Tibial nerve (tissue), 4 donors: ENCODE data around the gene DLX3. TPM values are rescaled to one million over a fixed set of nuclear protein-coding genes. Genes with fewer than 3 reads are reported as not detected.
A peak's percentile ranks its signal among the peaks of the same experiment; 100 is the strongest.
"Not testable (repeated sequence)": the region's sequence is repeated elsewhere in the genome, so short reads cannot be mapped to it uniquely, and the experiment has no call there.

Source experiments
- DNase-seq, 2 donors: peaks; one replicate each; pipeline ENCODE4 v3.0.0-alpha.2; 2019; ENCODE audit warnings: low spot score in 2 of 2
- H3K27ac ChIP-seq, 4 donors: fragments of 200-600 bp; sonication (generic) in 3 of 4; one replicate each; pipeline ENCODE4 v1.5.1; 2017 to 2019; ENCODE audit warnings: mild to moderate bottlenecking in 1 of 4
- H3K27me3 ChIP-seq, 2 donors: fragments of 200-600 bp; sonication (generic) in 1 of 2; one replicate each; pipeline versions ENCODE4 v1.5.1 to v1.6.0; 2017 to 2019
- H3K36me3 ChIP-seq, 3 donors: fragments of 200-600 bp; sonication (generic); one replicate each; pipeline ENCODE4 v1.5.1; 2018 to 2019
- H3K4me1 ChIP-seq, 4 donors: fragments of 200-600 bp; sonication (generic) in 3 of 4; one replicate each; pipeline ENCODE4 v1.5.1; 2017 to 2019
- H3K4me3 ChIP-seq, 4 donors: fragments of 200-600 bp; sonication (generic) in 3 of 4; one replicate each; pipeline ENCODE4 v1.5.1; 2017 to 2019; ENCODE audit warnings: mild to moderate bottlenecking in 1 of 4, moderate library complexity in 1 of 4
- H3K9me3 ChIP-seq, 4 donors: fragments of 200-600 bp; sonication (generic) in 3 of 4; one replicate each; pipeline ENCODE4 v1.5.1; 2017 to 2019
- CTCF ChIP-seq, 5 experiments: fragments of 200-600 bp in 3 of 5; fragments of 450-650 bp in 2 of 5; sonication (generic) in 3 of 5; IDR thresholded peaks; one replicate each; pipeline ENCODE4 v1.5.1; 2016 to 2019; ENCODE audit warnings: antibody characterized with exemption in 5 of 5, mild to moderate bottlenecking in 3 of 5, moderate library complexity in 2 of 5
- EP300 ChIP-seq, 2 donors: sonication (generic); formaldehyde crosslinking; IDR thresholded peaks; one replicate each; pipeline ENCODE4 v1.6.1; 2017; ENCODE audit warnings: antibody characterized with exemption in 2 of 2, mild to moderate bottlenecking in 1 of 2
- POLR2A ChIP-seq, 2 donors: fragments of 450-650 bp; IDR thresholded peaks; one replicate each; pipeline ENCODE4 v1.6.1; 2017; ENCODE audit warnings: antibody characterized with exemption in 2 of 2, mild to moderate bottlenecking in 2 of 2, moderate library complexity in 2 of 2
- whole genome bisulfite sequencing, 2 donors: methylation state at CpG; one replicate each; pipeline ENCODE4 v1.1.5; 2018; 5-methylcytosine and 5-hydroxymethylcytosine counted together
- total RNA-seq, 4 donors: library from RNA; depleted of rRNA; stranded (reverse); fragments of >200 nt; gene quantifications; one replicate each; pipeline ENCODE4 v1.1.0, GENCODE V29; 2016

The DLX3 gene
- total RNA-seq: under 1 TPM in 1 of 4 donors, not detected in 3; 0.30 TPM

GRCh38 chr17:49995055-49995738, at the start of gene DLX3:
Gene DLX3, minus strand, starts transcription at chr17:49995224. Its CDS starts 226 bp downstream, at chr17:49994998.
- H3K27ac ChIP-seq: no peak within 1 kb of the TSS
- peaks cover 0 to 96% of the 10 kb centered on the region in 2 donors for H3K27me3 ChIP-seq
- peak in 1 of 2 donors; percentile 20 for DNase-seq
- 4 to 8% methylated on average over 13 to 29 of the region's 29 CpGs for WGBS, 2 donors
- H3K4me1 ChIP-seq: peaks cover 0 to 47% (median 20%) of the 10 kb centered on the region in 4 donors
- no peak for TF ChIP-seq POLR2A (IDR thresholded peaks at IDR 0.05)
- no peak for TF ChIP-seq CTCF (IDR thresholded peaks at IDR 0.05)
- no peak for TF ChIP-seq EP300 (IDR thresholded peaks at IDR 0.05)
- H3K36me3 ChIP-seq: no peaks in the 10 kb centered on the region
- H3K9me3 ChIP-seq: no peaks in the 10 kb centered on the region
- H3K4me3 ChIP-seq: peak within 1 kb of the TSS in 3 of 4 donors; percentile 21 to 48 (median 28)

DNA sequence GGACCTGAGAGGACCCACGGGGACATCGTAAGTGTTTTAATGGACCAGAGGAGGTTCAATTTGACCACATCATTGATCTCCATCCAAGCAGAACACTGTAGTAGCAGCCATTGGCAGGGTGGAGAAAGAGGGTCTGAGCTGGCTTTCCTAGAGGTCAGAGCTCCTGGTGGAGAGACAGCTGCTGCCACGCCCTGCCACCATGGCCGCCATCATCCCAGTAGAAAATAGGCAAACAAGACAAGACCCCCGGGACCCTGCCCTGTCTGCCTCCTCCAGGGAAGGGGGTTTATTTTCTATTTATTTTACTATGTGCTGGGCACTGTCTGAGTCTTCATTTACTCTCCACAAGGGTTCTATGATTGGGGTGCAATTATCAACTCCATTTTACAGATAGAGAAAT, 49.5 kb upstream of the DLX3 start:
- WGBS, 2 donors: 89 to 95% methylated on average over 5 of the region's 5 CpGs
- no peaks in the 10 kb centered on the region for H3K36me3 ChIP-seq
- no peak overlapping the region for H3K4me3 ChIP-seq
- H3K4me1 ChIP-seq: peaks cover 0 to 58% (median 19%) of the 10 kb centered on the region in 4 donors
- TF ChIP-seq CTCF (IDR thresholded peaks at IDR 0.05) (no peak), POLR2A (IDR thresholded peaks at IDR 0.05) (no peak), EP300 (IDR thresholded peaks at IDR 0.05) (no peak)
- peak overlapping the region in 2 of 4 donors; percentile 53 to 75 for H3K27ac ChIP-seq
- no peak for DNase-seq
- H3K27me3 ChIP-seq: no peaks in the 10 kb centered on the region
- no peaks in the 10 kb centered on the region for H3K9me3 ChIP-seq

- WGBS, 2 donors: 37 to 43% methylated on average over 15 of the region's 16 CpGs
- Histone ChIP-seq H3K4me3 (no peak overlapping the region), H3K9me3 (no peaks in the 10 kb centered on the region), H3K4me1 (peaks cover 0 to 53% (median 19%) of the 10 kb centered on the region in 4 donors), H3K27ac (peak overlapping the region; percentile 30 to 75 (median 48)), H3K36me3 (no peaks in the 10 kb centered on the region), H3K27me3 (no peaks in the 10 kb centered on the region)
- TF ChIP-seq CTCF (IDR thresholded peaks at IDR 0.05): no peak
- TF ChIP-seq EP300 (IDR thresholded peaks at IDR 0.05): peak; percentile 43 to 58
- TF ChIP-seq POLR2A (IDR thresholded peaks at IDR 0.05): no peak
- DNase-seq: peak; percentile 16 to 27
Measured at GRCh38 chr17:50043290-50044148, 48.5 kb upstream of the DLX3 start.

- H3K27ac ChIP-seq: no peak overlapping the region
- WGBS, 2 donors: 95 to 97% methylated on average over 5 of the region's 5 CpGs
- DNase-seq: peak in 1 of 2 donors; percentile 4
Measured at GRCh38 chr17:50042211-50042610, 47.2 kb upstream of the DLX3 start.

GRCh38 chr17:50040496-50040895, 45.5 kb upstream of the DLX3 start:
- not testable (repeated sequence) for H3K36me3 ChIP-seq, DNase-seq, H3K4me3 ChIP-seq, H3K9me3 ChIP-seq, H3K27ac ChIP-seq, H3K27me3 ChIP-seq
- H3K4me1 ChIP-seq: peaks cover 0 to 44% (median 17%) of the 10 kb centered on the region in 4 donors
- 91 to 92% methylated on average over 5 of the region's 5 CpGs for WGBS, 2 donors

More at GRCh38 chr17:50042211-50042610, 47.2 kb upstream of the DLX3 start:
- H3K27me3 ChIP-seq: no peaks in the 10 kb centered on the region
- no peaks in the 10 kb centered on the region for H3K9me3 ChIP-seq
- no peak for TF ChIP-seq POLR2A (IDR thresholded peaks at IDR 0.05)
- TF ChIP-seq CTCF (IDR thresholded peaks at IDR 0.05): no peak
- TF ChIP-seq EP300 (IDR thresholded peaks at IDR 0.05): no peak
- H3K4me1 ChIP-seq: peaks cover 0 to 51% (median 20%) of the 10 kb centered on the region in 4 donors
- no peaks in the 10 kb centered on the region for H3K36me3 ChIP-seq
- no peak overlapping the region for H3K4me3 ChIP-seq
